ENCODE data around the gene NDEL1. TPM values are rescaled to one million over a fixed set of nuclear protein-coding genes. Genes with fewer than 3 reads are reported as not detected.

The NDEL1 gene
- total and polyA plus RNA-seq, 4 donors: 25.2 to 101 (median 55.5) TPM

- peaks cover 0 to 4% (median 0%) of the 10 kb centered on the region in 5 donors for H3K4me1 ChIP-seq (ENCODE audit: control insufficient read depth in 5 of 5, insufficient read depth in 5 of 5, low read length in 5 of 5)
- H3K27ac ChIP-seq (ENCODE audit: low read depth in 1 of 2, low read length in 1 of 2): no peak overlapping the region
- ATAC-seq (ENCODE audit: insufficient read depth, low FRiP score) (no peak), DNase-seq (no peak)
- WGBS, 2 donors: 69 to 89% methylated on average over 6 of the region's 6 CpGs
- peaks cover 0 to 4% (median 0%) of the 10 kb centered on the region in 3 donors for H3K27me3 ChIP-seq (ENCODE audit: control insufficient read depth in 3 of 3, insufficient read depth in 3 of 3, low read length in 2 of 3)
- TF ChIP-seq CTCF (IDR thresholded peaks at IDR 0.05; ENCODE audit: control extremely low read depth, extremely low read depth): no peak
- no peaks in the 10 kb centered on the region for H3K9me3 ChIP-seq (ENCODE audit: control insufficient read depth in 4 of 4, insufficient read depth in 3 of 4, low read length in 3 of 4)
- H3K9ac ChIP-seq (ENCODE audit: insufficient read depth in 1 of 2, low read length in 2 of 2): no peak overlapping the region
- H3K36me3 ChIP-seq (ENCODE audit: control insufficient read depth in 4 of 4, insufficient read depth in 4 of 4, low read length in 4 of 4): no peaks in the 10 kb centered on the region
- H3K4me3 ChIP-seq: no peak overlapping the region
These were observed 9.5 kb upstream of the NDEL1 start for GRCh38 chr17:8426094-8426720.

- Histone ChIP-seq H3K9me3 (ENCODE audit: control insufficient read depth in 4 of 4, insufficient read depth in 3 of 4, low read length in 3 of 4) (no peaks in the 10 kb centered on the region), H3K27me3 (ENCODE audit: control insufficient read depth in 3 of 3, insufficient read depth in 3 of 3, low read length in 2 of 3) (peaks cover 0 to 3% (median 0%) of the 10 kb centered on the region in 3 donors), H3K4me3 (no peak overlapping the region), H3K27ac (ENCODE audit: low read depth in 1 of 2, low read length in 1 of 2) (no peak overlapping the region), H3K36me3 (ENCODE audit: control insufficient read depth in 4 of 4, insufficient read depth in 4 of 4, low read length in 4 of 4) (no peaks in the 10 kb centered on the region), H3K9ac (ENCODE audit: insufficient read depth in 1 of 2, low read length in 2 of 2) (no peak overlapping the region), H3K4me1 (ENCODE audit: control insufficient read depth in 5 of 5, insufficient read depth in 5 of 5, low read length in 5 of 5) (peaks cover 0 to 4% (median 0%) of the 10 kb centered on the region in 5 donors)
- no peak for ATAC-seq (ENCODE audit: insufficient read depth, low FRiP score)
- no peak for TF ChIP-seq CTCF (IDR thresholded peaks at IDR 0.05; ENCODE audit: control extremely low read depth, extremely low read depth)
- no peak for DNase-seq
- 92 to 97% methylated on average over 3 of the region's 3 CpGs for WGBS, 2 donors
These were observed 8.9 kb upstream of the NDEL1 start for GRCh38 chr17:8426802-8427201.

- TF ChIP-seq CTCF (IDR thresholded peaks at IDR 0.05; ENCODE audit: control extremely low read depth, extremely low read depth): no peak
- Histone ChIP-seq H3K27me3 (ENCODE audit: control insufficient read depth in 3 of 3, insufficient read depth in 3 of 3, low read length in 2 of 3) (no peaks in the 10 kb centered on the region), H3K9me3 (ENCODE audit: control insufficient read depth in 4 of 4, insufficient read depth in 3 of 4, low read length in 3 of 4) (no peaks in the 10 kb centered on the region), H3K4me3 (no peak overlapping the region), H3K36me3 (ENCODE audit: control insufficient read depth in 4 of 4, insufficient read depth in 4 of 4, low read length in 4 of 4) (no peaks in the 10 kb centered on the region), H3K27ac (ENCODE audit: low read depth in 1 of 2, low read length in 1 of 2) (peak overlapping the region in 1 of 2 donors; percentile 69), H3K4me1 (ENCODE audit: control insufficient read depth in 5 of 5, insufficient read depth in 5 of 5, low read length in 5 of 5) (peaks cover 0 to 5% (median 3%) of the 10 kb centered on the region in 5 donors), H3K9ac (ENCODE audit: insufficient read depth in 1 of 2, low read length in 2 of 2) (no peak overlapping the region)
- WGBS, 2 donors: 63 to 77% methylated on average over 7 of the region's 7 CpGs
- ATAC-seq (ENCODE audit: insufficient read depth, low FRiP score) (no peak), DNase-seq (peak in 1 of 3 donors; percentile 13)
These were observed 4.7 kb upstream of the NDEL1 start for GRCh38 chr17:8430966-8431365.
